ENCODE data around the gene ABHD4.

- TF ChIP-seq CTCF (IDR thresholded peaks at IDR 0.05 in 4 of 5, conservative IDR thresholded peaks at IDR 0.05 in 1 of 5) (no peak), POLR2A (IDR thresholded peaks at IDR 0.05) (no peak)
These were observed 12.8 kb downstream of the ABHD4 start for GRCh38 chr14:22610931-22611330.
